Ascending aorta (tissue), 2 donors: ENCODE measurements around the gene FOXA3. TPM values are rescaled to one million over a fixed set of nuclear protein-coding genes. Genes with fewer than 3 reads are reported as not detected.

Source experiments
- DNase-seq, 2 donors: peaks; one replicate each; pipeline ENCODE4 v3.0.0-alpha.2; 2019; ENCODE audit warnings: low spot score in 2 of 2
- H3K27ac ChIP-seq, 2 donors: fragments of 200-600 bp; sonication (generic); one replicate each; pipeline ENCODE4 v1.5.1; 2016 to 2017; ENCODE audit warnings: mild to moderate bottlenecking in 1 of 2
- H3K27me3 ChIP-seq: fragments of 200-600 bp; sonication (generic); one replicate; pipeline ENCODE4 v1.5.1; 2017
- H3K36me3 ChIP-seq, 2 donors: fragments of 200-600 bp; sonication (generic); one replicate each; pipeline ENCODE4 v1.5.1; 2016
- H3K4me1 ChIP-seq, 2 donors: fragments of 200-600 bp; sonication (generic); one replicate each; pipeline ENCODE4 v1.5.1; 2016 to 2017; ENCODE audit warnings: mild to moderate bottlenecking in 1 of 2
- H3K4me3 ChIP-seq, 2 donors: fragments of 200-600 bp; sonication (generic); one replicate each; pipeline ENCODE4 v1.5.1; 2016 to 2017; ENCODE audit warnings: mild to moderate bottlenecking in 1 of 2
- H3K9me3 ChIP-seq, 2 donors: fragments of 200-600 bp; sonication (generic); one replicate each; pipeline ENCODE4 v1.5.1; 2016
- intact Hi-C: fragments of 100-400 bp; cut with DNase I; formaldehyde crosslinking; loops from one replicate; pipeline ENCODE4 v1.15.1; 2023
- total RNA-seq: library from RNA; depleted of rRNA; stranded (reverse); fragments of >200 nt; gene quantifications from one replicate; pipeline ENCODE4 v1.1.0, GENCODE V29; 2016
- TF ChIP-seq, protein P1 (sequence below), 3 experiments: fragments of 200-600 bp in 2 of 3; fragments of 450-650 bp in 1 of 3; sonication (generic) in 2 of 3; IDR thresholded peaks; one replicate each; pipeline ENCODE4 v1.5.1; 2016 to 2019; ENCODE audit warnings: antibody characterized with exemption in 3 of 3, mild to moderate bottlenecking in 1 of 3, moderate library complexity in 1 of 3

Gene FOXA3
- total RNA-seq, 1 donor from 2014 or later = not detected

- intact Hi-C loops = no loop called here
- Histone ChIP-seq H3K27me3 (no peaks in the 10 kb centered on the region), H3K4me3 (no peak overlapping the region), H3K4me1 (no peaks in the 10 kb centered on the region), H3K9me3 (no peaks in the 10 kb centered on the region), H3K36me3 (no peaks in the 10 kb centered on the region), H3K27ac (no peak overlapping the region)
- TF ChIP-seq, protein P1, sequence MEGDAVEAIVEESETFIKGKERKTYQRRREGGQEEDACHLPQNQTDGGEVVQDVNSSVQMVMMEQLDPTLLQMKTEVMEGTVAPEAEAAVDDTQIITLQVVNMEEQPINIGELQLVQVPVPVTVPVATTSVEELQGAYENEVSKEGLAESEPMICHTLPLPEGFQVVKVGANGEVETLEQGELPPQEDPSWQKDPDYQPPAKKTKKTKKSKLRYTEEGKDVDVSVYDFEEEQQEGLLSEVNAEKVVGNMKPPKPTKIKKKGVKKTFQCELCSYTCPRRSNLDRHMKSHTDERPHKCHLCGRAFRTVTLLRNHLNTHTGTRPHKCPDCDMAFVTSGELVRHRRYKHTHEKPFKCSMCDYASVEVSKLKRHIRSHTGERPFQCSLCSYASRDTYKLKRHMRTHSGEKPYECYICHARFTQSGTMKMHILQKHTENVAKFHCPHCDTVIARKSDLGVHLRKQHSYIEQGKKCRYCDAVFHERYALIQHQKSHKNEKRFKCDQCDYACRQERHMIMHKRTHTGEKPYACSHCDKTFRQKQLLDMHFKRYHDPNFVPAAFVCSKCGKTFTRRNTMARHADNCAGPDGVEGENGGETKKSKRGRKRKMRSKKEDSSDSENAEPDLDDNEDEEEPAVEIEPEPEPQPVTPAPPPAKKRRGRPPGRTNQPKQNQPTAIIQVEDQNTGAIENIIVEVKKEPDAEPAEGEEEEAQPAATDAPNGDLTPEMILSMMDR (IDR thresholded peaks at IDR 0.05) = no peak
- DNase-seq = no peak
Observed at GRCh38 chr19:45918721-45919120, 54.6 kb downstream of the FOXA3 start.

DNA sequence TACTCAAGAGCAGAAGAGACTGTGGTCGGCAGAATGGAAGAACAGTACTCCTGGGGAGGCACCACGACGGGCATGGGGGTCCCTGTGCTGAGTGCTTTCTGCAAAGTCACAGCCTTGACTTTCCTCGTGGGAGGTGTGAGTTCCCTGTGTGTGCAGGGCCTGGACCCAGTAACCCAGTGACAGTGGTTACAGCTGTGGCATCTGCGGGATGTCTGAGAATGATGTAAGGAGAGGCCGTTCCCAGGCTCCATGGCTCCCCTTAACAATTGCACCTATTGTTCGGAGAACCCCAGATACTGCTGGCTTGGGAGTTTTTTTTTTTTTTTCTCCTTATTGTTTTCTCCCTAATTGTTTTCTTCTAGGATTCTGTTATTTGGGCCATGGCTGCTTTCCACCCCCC lies 55.6 kb downstream of the FOXA3 start:
- H3K4me3 ChIP-seq = no peak overlapping the region
- no peak overlapping the region for H3K27ac ChIP-seq
- no peak for DNase-seq
- H3K9me3 ChIP-seq = no peaks in the 10 kb centered on the region
- intact Hi-C loops = no loop called here
- no peaks in the 10 kb centered on the region for H3K4me1 ChIP-seq
- H3K36me3 ChIP-seq = no peaks in the 10 kb centered on the region
- TF ChIP-seq, protein P1 (IDR thresholded peaks at IDR 0.05) = no peak
- H3K27me3 ChIP-seq = no peaks in the 10 kb centered on the region

DNA sequence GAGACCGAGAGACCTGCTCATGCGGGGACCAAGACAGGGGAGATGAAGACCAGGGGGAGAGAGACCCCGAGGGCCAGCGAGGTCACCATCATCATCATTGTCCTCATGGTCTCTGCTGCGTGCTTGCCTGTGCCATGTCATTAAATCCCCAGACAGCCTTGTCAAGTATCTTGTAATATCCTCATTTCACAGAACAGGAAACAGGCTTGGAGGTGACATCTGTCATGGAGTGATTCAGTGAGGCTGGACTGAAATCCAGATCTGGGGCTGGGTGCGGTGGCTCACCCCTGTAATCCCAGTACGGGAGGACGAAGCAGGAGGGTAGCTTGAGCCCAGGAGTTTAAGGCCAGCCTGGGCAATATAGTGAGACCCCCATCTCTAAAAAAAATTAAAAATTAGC lies 56.3 kb downstream of the FOXA3 start:
- TF ChIP-seq, protein P1 (IDR thresholded peaks at IDR 0.05) = no peak
- Histone ChIP-seq H3K36me3 (no peaks in the 10 kb centered on the region), H3K9me3 (no peaks in the 10 kb centered on the region), H3K4me3 (no peak overlapping the region), H3K4me1 (no peaks in the 10 kb centered on the region), H3K27me3 (no peaks in the 10 kb centered on the region), H3K27ac (no peak overlapping the region)
- no peak for DNase-seq
- intact Hi-C loops = no loop called here

DNA sequence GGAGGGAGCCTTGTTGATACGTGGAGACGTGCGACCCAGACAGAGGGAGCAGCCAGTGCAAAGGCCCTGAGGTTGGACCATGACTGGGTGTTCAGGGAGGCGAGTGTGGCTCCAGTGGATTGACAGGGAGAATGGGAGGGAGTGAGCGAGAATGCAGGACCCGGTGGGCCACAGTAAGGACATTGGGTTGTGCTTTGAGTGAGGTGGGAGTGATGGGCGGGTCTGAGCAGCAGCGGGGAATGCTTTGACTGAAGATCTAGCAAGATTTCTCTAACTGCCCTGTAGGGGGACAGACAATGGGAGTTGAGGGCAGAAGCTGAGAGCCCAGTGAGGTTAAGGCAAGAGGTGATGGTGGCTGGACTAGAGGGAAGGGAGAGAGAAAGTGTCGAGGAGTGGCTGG lies 58.2 kb downstream of the FOXA3 start:
- Histone ChIP-seq H3K4me1 (no peaks in the 10 kb centered on the region), H3K27me3 (no peaks in the 10 kb centered on the region), H3K9me3 (no peaks in the 10 kb centered on the region), H3K4me3 (no peak overlapping the region), H3K36me3 (no peaks in the 10 kb centered on the region), H3K27ac (no peak overlapping the region)
- TF ChIP-seq, protein P1 (IDR thresholded peaks at IDR 0.05) = no peak
- intact Hi-C loops = no loop called here
- DNase-seq = no peak

Other genes starting within 250 kb of the FOXA3 start
- gene EML2, start 224.9 kb upstream of the FOXA3 start, total RNA-seq = 129 TPM
- gene GIPR, start 196.1 kb upstream of the FOXA3 start, total RNA-seq = not detected
- 71.1 TPM for gene SNRPD2, start 172.4 kb upstream of the FOXA3 start, total RNA-seq
- 7.2 TPM for gene QPCTL, start 171.7 kb upstream of the FOXA3 start, total RNA-seq
- 27.5 TPM for gene FBXO46, start 133.4 kb upstream of the FOXA3 start, total RNA-seq
- gene MEIOSIN, start 130.9 kb upstream of the FOXA3 start, total RNA-seq = not detected
- 39.2 TPM for gene SIX5, start 95.1 kb upstream of the FOXA3 start, total RNA-seq
- 76.8 TPM for gene DMPK, start 81.8 kb upstream of the FOXA3 start, total RNA-seq
- 110 TPM for gene DMWD, start 71.5 kb upstream of the FOXA3 start, total RNA-seq
- not detected for gene RSPH6A, start 49.0 kb upstream of the FOXA3 start, total RNA-seq
- gene SYMPK, start 1.2 kb upstream of the FOXA3 start, total RNA-seq = 103 TPM
- 45.7 TPM for gene IRF2BP1, start 21.8 kb downstream of the FOXA3 start, total RNA-seq
- gene MYPOP, start 38.3 kb downstream of the FOXA3 start, total RNA-seq = 1.6 TPM
- gene NANOS2, start 50.5 kb downstream of the FOXA3 start, total RNA-seq = not detected
- gene NOVA2, start 109.5 kb downstream of the FOXA3 start, total RNA-seq = 11.3 TPM
- gene CCDC61, start 131.1 kb downstream of the FOXA3 start, total RNA-seq = 13.7 TPM
- not detected for gene PGLYRP1, start 158.7 kb downstream of the FOXA3 start, total RNA-seq
- gene IGFL4, start 176.7 kb downstream of the FOXA3 start, total RNA-seq = not detected